Activated naive CD8-positive, alpha-beta T cell (primary cell): ENCODE measurements around the gene SETBP1.

Experiments
- H3K27ac Mint-ChIP-seq: one replicate; pipeline ENCODE4 v1.8.0; 2021; ENCODE audit warnings: mixed read lengths
- H3K27me3 Mint-ChIP-seq: one replicate; pipeline ENCODE4 v1.8.0; 2021; ENCODE audit warnings: mixed read lengths
- H3K36me3 Mint-ChIP-seq: one replicate; pipeline ENCODE4 v1.8.0; 2021; ENCODE audit warnings: mixed read lengths
- H3K4me1 Mint-ChIP-seq: one replicate; pipeline ENCODE4 v1.8.0; 2021; ENCODE audit warnings: low read depth, mixed read lengths
- H3K4me3 Mint-ChIP-seq: one replicate; pipeline ENCODE4 v1.8.0; 2021; ENCODE audit warnings: mild to moderate bottlenecking, mixed read lengths
- H3K9me3 Mint-ChIP-seq: one replicate; pipeline ENCODE4 v1.8.0; 2021; ENCODE audit warnings: low read depth, mixed read lengths

Gene SETBP1

DNA sequence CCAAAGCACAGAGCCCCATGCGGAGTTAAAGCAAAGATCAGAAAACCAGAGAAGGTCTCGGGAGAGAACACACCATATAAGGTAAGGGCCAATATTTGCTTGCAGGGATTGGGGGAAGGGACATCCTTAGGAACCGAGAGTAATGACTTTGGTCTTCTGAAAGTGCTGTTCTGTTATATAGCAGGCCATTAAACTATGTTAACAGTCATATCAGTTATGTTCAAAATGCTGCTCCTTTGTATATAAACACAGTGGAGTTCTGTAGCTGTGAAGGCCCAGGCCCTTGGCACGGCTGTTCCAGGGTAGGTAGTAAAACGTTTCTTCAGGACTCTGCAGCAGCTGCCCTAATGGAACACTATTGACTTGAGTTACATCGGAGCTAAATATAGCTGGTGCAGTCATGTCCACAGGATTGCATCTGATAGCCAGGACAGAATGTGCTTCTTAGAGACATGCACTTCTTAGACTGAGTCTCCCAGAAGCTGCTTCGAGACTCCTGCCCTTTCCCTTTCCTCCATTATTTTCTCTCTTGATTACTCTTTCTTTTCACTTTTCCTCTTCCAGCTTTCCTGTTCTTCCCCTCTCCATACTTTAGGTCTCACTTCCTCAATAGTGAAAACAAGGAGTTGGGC lies 122.4 kb downstream of the SETBP1 start:
- peaks cover under 1% of the 10 kb centered on the region for H3K27me3 Mint-ChIP-seq
- H3K4me3 Mint-ChIP-seq: no peak overlapping the region
- peaks cover 3% of the 10 kb centered on the region for H3K36me3 Mint-ChIP-seq
- peaks cover 3% of the 10 kb centered on the region for H3K9me3 Mint-ChIP-seq
- H3K27ac Mint-ChIP-seq: no peak overlapping the region
- H3K4me1 Mint-ChIP-seq: peaks cover 9% of the 10 kb centered on the region

DNA sequence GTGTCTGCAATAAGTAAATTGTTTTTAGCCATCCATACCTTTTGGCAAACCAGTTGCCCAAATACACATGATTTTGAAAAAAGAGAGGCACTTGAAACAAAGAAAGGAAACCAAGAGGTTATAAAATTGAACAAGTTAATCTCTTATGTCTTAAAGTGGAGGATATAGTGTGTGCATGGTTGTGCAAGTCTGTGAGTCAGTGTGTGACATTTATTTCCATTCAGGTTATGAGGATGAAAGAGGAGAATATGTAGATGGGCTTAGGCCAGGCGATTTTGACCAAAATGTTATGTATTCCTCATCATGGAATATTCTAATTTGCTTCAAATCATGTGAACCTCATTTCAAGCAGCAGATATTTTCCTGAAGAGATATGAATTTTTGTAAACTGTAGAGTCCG lies 123.3 kb downstream of the SETBP1 start:
- H3K27me3 Mint-ChIP-seq: peaks cover 5% of the 10 kb centered on the region
- peaks cover 3% of the 10 kb centered on the region for H3K9me3 Mint-ChIP-seq
- peaks cover 5% of the 10 kb centered on the region for H3K4me1 Mint-ChIP-seq
- H3K36me3 Mint-ChIP-seq: peaks cover 3% of the 10 kb centered on the region
- no peak overlapping the region for H3K27ac Mint-ChIP-seq
- no peak overlapping the region for H3K4me3 Mint-ChIP-seq

DNA sequence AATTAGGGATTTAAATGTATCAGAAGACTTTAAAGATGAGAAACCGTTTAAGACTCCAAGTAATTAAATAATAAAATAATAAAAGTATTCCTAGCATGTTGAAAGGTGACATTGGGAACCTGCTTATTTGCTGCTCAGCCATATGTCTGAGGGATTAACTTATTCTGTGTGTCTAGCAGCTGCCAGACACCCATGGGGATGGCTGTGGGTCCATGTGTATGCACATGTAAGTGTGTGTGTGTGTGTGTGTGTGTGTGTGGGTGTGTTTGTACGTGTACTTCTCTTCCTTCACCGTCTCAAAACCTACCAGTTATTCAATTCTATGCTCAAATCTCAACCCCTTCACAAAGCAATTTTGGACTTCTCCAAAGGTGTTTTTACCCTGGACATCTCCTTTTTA lies 124.5 kb downstream of the SETBP1 start:
- Mint-ChIP-seq H3K9me3 (peaks cover 3% of the 10 kb centered on the region), H3K36me3 (peaks cover 3% of the 10 kb centered on the region), H3K4me1 (peaks cover 5% of the 10 kb centered on the region), H3K4me3 (no peak overlapping the region), H3K27ac (no peak overlapping the region), H3K27me3 (peaks cover 5% of the 10 kb centered on the region)

DNA sequence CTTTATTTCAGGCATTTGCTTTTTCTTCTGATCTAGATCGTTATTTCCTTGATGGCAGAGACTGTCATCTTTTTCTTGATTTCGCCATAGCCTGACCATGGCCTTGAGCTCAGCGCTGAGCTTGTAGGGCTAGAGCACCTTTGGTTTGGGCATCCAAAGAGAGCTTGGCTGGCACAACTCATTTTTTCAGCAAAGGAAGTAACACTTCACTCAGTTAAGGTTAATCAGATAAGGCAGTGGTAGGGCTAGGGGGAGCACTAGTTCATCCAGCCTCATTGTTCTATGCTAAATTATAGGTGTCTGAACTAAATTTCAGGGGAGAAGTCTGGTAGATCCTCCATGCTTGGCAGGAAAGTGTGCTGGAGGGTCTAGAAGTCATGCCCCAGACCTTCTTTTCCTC lies 125.0 kb downstream of the SETBP1 start:
- Mint-ChIP-seq H3K4me3 (no peak overlapping the region), H3K36me3 (no peaks in the 10 kb centered on the region), H3K27me3 (peaks cover 5% of the 10 kb centered on the region), H3K9me3 (no peaks in the 10 kb centered on the region), H3K4me1 (peaks cover 2% of the 10 kb centered on the region), H3K27ac (no peak overlapping the region)

DNA sequence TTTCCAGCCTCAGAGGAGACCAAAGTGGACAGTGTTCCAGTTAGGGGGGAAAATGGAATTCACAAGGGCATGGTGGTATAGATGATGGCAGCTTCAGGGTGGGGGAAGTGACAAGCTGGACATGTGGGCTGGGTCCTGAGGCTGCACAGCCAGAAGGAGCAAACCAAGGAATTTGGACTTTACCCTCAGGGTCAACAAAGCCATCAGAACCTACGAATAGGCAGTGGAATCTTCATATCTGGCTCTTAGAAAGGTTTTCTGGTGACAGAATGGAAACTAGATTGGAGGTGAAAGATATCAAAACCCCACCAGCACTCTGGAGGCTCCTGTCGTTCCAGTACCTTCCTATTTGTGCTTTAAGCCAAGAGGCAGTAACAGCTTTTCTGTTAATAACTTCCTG lies 127.1 kb downstream of the SETBP1 start:
- Mint-ChIP-seq H3K27me3 (peaks cover 5% of the 10 kb centered on the region), H3K9me3 (no peaks in the 10 kb centered on the region), H3K36me3 (no peaks in the 10 kb centered on the region), H3K27ac (no peak overlapping the region), H3K4me1 (peaks cover 2% of the 10 kb centered on the region), H3K4me3 (no peak overlapping the region)

DNA sequence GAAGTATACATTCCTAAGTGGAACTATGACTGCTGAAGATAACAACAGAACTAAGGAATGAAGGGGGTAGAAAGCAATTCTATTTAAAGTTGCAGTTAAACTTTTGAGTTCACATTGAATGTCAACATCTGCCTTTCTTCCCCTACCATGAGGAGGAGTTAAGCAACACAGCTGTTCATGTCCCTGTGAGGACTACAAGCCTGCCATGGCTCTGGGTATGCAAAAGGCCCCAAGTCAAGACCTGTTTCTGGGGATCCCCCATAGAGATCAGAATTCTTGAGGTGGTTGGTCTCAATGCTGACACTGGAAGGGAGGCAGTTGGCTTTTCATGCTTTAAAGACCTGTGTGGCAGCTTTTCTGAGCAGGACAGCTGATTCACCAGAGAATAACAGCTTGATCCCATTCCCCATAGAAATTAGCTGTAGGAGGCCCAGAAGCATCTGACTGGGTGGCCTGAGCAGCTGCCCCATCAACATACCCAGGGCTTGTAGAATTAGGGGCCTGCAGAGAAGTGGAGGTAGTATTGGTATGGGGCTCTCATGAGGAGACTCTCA lies 131.0 kb downstream of the SETBP1 start:
- Mint-ChIP-seq H3K36me3 (no peaks in the 10 kb centered on the region), H3K27me3 (peaks cover 5% of the 10 kb centered on the region), H3K9me3 (no peaks in the 10 kb centered on the region), H3K4me3 (no peak overlapping the region), H3K27ac (no peak overlapping the region), H3K4me1 (no peaks in the 10 kb centered on the region)

DNA sequence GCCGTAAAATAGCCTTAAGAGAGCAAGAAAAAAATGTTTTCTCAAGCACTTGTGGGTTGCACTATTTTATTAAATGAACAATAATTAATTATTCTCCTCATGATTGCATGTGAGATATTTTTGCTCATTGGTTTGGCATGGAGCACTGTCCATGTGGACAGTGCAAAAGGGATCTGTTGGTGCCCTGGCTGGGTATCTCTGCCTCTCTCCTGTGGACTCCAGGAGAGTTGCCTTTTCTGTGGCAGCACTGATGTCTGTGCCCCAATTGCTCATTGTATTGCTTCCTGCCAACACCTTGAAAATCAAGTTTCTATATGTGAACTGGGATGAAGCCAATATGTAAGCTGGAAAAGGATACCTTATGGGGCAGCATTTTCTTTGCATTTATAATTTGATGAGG lies 131.7 kb downstream of the SETBP1 start:
- Mint-ChIP-seq H3K27me3 (peaks cover 5% of the 10 kb centered on the region), H3K4me3 (no peak overlapping the region), H3K4me1 (no peaks in the 10 kb centered on the region), H3K36me3 (no peaks in the 10 kb centered on the region), H3K9me3 (no peaks in the 10 kb centered on the region), H3K27ac (no peak overlapping the region)

DNA sequence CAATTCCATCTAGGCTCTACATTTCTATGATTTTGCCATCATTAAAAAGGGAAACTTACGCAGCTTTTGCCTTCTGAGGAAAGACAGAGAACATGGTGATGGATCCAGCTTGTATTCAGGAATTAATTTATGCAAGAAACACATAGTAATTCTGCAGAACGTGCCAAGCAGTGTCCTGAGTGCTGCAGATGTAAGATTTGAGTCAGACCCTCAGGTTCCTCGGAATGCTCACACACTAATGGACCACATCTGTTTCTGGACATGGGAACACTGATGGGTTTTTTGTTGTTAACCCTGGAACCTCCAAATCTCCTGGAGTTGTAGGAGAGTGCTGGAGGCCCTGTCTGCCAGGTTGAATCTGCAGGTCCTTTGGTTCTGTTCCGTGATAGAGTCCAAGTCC lies 132.9 kb downstream of the SETBP1 start:
- Mint-ChIP-seq H3K9me3 (no peaks in the 10 kb centered on the region), H3K36me3 (no peaks in the 10 kb centered on the region), H3K4me3 (no peak overlapping the region), H3K27ac (no peak overlapping the region), H3K27me3 (peaks cover under 1% of the 10 kb centered on the region), H3K4me1 (no peaks in the 10 kb centered on the region)

DNA sequence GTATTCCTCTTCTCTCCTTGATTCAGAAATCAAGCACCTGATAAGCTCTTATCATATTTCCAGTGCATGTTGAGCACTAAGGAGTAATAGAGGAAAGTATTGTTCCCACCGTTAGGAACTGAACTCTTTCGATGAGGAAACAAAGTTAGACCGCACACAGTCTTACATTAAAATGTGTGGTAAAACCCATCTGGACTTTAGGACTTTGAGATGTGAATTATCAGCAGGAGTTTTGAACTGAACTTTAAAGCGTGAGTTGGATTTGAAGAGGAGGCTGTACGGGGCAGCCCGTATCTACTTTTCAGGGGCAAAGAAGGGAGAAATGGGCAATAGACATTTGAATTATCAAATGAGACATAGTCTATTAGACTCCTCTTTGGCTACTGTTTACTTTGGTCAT lies 134.4 kb downstream of the SETBP1 start:
- Mint-ChIP-seq H3K9me3 (no peaks in the 10 kb centered on the region), H3K27me3 (no peaks in the 10 kb centered on the region), H3K36me3 (no peaks in the 10 kb centered on the region), H3K4me3 (no peak overlapping the region), H3K27ac (no peak overlapping the region), H3K4me1 (peaks cover 5% of the 10 kb centered on the region)

DNA sequence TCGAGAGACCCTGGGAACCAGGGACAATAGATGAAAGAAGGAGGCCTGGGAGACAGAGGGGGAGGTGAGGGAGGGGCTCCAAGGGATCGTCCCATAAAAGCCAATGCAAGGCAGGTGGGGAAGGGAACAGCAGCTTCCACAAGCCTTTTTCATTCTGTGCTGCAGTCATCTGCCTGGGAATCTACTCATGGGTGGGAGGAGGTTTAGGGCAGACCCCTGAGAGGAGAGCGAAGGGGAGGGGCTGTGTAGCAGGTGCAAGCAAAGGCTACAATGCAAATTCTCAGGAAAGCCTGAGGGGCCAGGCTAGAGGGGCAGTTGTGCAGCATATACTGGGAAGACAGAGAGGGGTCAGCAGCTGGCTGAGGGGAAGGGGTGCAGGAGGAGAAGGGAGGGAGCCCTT lies 135.4 kb downstream of the SETBP1 start:
- Mint-ChIP-seq H3K36me3 (no peaks in the 10 kb centered on the region), H3K27ac (no peak overlapping the region), H3K27me3 (no peaks in the 10 kb centered on the region), H3K9me3 (no peaks in the 10 kb centered on the region), H3K4me1 (peaks cover 5% of the 10 kb centered on the region), H3K4me3 (no peak overlapping the region)

DNA sequence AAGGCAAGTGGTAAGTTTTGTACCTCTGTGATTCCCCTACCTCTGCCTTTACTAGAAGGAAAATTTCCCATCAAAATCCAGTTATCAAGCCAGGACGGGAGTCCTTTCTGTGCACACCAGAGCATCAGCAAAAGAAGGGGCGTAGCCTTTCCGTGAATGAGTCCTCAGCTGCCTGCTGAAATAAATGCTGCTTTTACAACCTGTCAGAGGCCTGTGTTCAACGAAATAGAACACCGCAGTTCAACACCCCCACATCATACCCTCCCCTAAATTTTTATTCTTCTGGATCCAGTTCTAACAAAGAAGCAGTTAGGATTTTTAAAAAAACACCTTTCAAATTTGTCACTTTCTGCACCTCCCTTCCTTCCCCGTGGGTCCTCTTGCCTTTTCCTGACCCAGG lies 135.8 kb downstream of the SETBP1 start:
- no peaks in the 10 kb centered on the region for H3K36me3 Mint-ChIP-seq
- H3K4me1 Mint-ChIP-seq: peaks cover 5% of the 10 kb centered on the region
- H3K9me3 Mint-ChIP-seq: no peaks in the 10 kb centered on the region
- H3K4me3 Mint-ChIP-seq: no peak overlapping the region
- H3K27me3 Mint-ChIP-seq: no peaks in the 10 kb centered on the region
- H3K27ac Mint-ChIP-seq: no peak overlapping the region

DNA sequence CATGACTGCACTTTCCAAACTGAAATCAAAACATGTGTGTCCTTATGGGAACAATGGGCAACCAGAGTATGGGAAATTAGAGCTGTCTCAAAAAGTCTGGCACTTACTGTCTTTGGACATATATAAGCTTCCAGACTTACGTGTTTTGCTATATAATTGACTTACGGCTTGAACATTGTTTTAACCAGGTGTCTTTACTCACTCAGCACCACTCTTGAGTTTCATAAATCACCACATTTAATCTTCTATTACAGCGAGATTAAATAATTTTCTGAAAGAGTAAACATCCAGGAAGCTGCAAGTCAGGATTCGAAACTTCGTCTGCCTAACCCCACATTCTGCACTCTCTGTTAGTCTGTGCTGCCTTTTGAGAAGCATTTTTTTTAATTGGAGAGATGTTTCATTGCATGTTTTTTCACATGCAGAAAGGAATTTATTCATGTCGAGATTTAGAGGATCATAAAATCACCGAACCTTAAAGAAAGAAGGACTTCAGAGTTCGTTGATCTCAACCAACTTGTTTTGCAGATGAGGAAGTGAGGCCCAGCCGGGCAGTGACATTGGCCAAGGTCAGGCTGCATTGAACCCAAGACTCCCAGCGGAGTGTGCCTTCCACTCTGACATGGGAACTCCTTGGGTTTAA lies 137.3 kb downstream of the SETBP1 start:
- H3K27ac Mint-ChIP-seq: no peak overlapping the region
- peaks cover 5% of the 10 kb centered on the region for H3K4me1 Mint-ChIP-seq
- H3K9me3 Mint-ChIP-seq: no peaks in the 10 kb centered on the region
- H3K4me3 Mint-ChIP-seq: no peak overlapping the region
- H3K36me3 Mint-ChIP-seq: no peaks in the 10 kb centered on the region
- no peaks in the 10 kb centered on the region for H3K27me3 Mint-ChIP-seq

DNA sequence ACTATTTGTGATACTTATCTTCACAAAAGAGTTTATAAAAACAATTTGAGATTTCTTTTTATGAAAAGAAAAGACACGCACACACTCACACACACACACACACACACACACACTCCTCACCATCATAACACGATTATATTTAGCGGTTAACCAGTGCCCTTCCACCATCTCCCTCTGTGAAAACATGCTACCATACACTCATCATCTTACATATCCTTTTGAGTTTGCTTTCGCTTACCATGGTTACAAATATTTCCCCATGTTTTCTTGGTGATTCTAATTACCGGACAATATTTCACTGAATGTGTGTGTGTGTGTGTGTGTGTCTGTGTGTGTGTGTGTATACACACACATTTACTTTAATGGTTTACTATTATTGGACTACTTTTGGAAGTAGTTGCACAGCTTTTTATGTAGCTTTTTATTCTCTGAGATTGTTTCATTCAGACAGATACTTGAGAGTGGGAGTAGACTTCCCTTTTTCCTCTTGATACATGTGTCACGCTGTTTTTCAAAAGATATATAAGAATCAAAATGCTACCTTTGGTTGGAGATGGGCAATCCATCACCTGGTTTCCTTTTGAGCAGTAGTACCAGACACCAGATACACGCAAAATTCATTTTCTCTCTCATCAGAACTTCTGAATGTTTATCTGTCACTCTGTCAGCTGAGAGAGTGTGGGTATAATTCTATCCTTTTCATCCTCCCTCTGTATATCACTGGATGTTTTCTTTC lies 138.1 kb downstream of the SETBP1 start:
- Mint-ChIP-seq H3K27me3 (no peaks in the 10 kb centered on the region), H3K36me3 (no peaks in the 10 kb centered on the region), H3K4me3 (no peak overlapping the region), H3K27ac (no peak overlapping the region), H3K9me3 (no peaks in the 10 kb centered on the region), H3K4me1 (peaks cover 8% of the 10 kb centered on the region)

DNA sequence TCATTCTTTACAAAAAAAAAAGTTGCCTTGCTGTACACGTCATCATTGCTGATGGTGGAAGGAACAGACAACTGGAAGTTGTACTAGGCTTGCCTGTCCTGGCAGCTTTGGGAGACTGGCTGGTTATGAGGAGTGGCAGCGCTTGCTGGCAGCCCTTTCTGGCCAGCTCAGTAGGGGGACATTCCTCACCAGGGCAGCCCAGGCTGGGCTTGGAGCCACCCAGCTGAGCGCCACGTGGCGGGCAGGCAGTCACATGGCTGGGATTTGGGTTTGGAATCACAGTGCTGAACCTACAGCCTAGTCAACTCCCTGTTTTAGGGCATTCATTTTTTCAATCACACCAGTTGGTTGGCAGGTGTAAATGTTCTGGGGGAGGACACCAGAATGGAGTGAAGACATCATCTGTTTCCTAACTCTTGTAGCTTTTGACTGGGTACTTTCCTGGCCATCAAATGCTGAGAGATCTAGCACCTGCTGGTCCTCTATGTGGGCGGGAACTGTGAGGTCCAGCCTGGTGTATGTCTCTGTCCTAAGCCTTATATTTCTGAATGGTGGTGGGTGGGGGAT lies 139.3 kb downstream of the SETBP1 start:
- H3K4me3 Mint-ChIP-seq: no peak overlapping the region
- no peaks in the 10 kb centered on the region for H3K27me3 Mint-ChIP-seq
- H3K9me3 Mint-ChIP-seq: no peaks in the 10 kb centered on the region
- peaks cover 8% of the 10 kb centered on the region for H3K4me1 Mint-ChIP-seq
- H3K36me3 Mint-ChIP-seq: no peaks in the 10 kb centered on the region
- H3K27ac Mint-ChIP-seq: no peak overlapping the region

DNA sequence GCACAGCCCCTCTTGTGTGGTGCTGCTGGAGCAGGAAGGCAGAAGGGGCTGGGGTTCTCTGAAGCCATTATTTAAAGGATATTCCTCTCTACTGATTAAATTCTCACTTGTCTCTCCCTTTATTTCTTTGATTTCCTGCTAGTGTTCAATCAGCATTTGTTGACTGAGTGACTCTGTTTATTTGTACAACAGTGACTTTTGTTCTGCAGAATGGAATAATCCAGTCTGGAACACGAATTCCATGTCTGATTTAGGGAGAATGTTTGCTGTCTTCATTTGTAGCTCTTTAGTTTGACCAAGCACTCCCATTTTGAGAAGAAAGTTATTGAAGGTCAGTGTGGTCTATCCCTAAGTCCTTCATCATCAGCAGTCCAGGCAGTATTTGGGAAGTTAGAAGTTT lies 141.2 kb downstream of the SETBP1 start:
- Mint-ChIP-seq H3K4me3 (no peak overlapping the region), H3K9me3 (no peaks in the 10 kb centered on the region), H3K27ac (no peak overlapping the region), H3K4me1 (peaks cover 8% of the 10 kb centered on the region), H3K27me3 (peaks cover 1% of the 10 kb centered on the region), H3K36me3 (no peaks in the 10 kb centered on the region)
